ENCODE data around the gene UCP3.

DNA sequence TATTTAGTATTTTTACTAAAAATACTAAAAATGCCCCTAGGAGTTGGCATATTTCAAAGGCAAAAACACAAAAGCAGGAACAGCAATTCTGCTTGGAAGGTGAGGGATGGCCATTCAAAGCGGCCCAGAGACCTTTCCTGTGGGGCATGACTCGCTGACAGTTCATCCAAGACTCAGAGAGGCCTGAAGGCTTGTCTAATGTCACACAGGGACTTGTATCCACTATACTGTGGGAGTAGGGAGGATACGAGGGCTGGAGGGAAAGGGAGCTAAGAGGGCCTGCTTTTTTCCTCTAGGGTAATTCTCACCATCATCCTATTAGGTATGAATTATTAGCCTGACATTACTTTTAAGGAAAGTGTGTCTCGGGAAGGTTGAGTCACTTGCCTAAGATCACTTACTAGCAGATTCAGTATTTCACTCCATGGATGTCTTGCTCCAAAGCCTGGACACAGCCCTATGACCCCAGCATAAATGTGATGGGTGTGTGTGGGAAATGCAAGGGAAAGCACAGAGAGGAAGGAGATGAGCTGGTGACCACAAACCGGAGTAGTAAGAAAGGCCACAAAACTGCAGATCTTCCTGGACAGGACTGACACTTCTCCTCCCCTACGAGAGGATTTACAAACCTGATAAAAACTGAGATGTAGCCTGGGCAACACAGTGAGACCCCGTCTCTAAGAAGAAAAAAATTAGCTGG, 16.7 kb upstream of the UCP3 start:
- no peak for TF ChIP-seq EP300 (IDR thresholded peaks at IDR 0.05; ENCODE audit: borderline replicate concordance)
- TF ChIP-seq EGR1 (IDR thresholded peaks at IDR 0.05), result no peak
- no peak for TF ChIP-seq TAF1 (IDR thresholded peaks at IDR 0.05; ENCODE audit: low read depth)
- no peak for TF ChIP-seq ZBTB7A (IDR thresholded peaks at IDR 0.05; ENCODE audit: low read depth)
- no peak for TF ChIP-seq CEBPB (IDR thresholded peaks at IDR 0.05)
- TF ChIP-seq, protein P1, sequence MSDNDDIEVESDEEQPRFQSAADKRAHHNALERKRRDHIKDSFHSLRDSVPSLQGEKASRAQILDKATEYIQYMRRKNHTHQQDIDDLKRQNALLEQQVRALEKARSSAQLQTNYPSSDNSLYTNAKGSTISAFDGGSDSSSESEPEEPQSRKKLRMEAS (IDR thresholded peaks at IDR 0.05), result no peak
